DMS 273 (cell line): ENCODE data around the gene GZMA.

Experiments used
- DNase-seq: peaks from one replicate; lab custom pipeline; 2025; ENCODE audit not compliant: unreplicated experiment; lab: John Stamatoyannopoulos, UW

The GZMA gene

DNA sequence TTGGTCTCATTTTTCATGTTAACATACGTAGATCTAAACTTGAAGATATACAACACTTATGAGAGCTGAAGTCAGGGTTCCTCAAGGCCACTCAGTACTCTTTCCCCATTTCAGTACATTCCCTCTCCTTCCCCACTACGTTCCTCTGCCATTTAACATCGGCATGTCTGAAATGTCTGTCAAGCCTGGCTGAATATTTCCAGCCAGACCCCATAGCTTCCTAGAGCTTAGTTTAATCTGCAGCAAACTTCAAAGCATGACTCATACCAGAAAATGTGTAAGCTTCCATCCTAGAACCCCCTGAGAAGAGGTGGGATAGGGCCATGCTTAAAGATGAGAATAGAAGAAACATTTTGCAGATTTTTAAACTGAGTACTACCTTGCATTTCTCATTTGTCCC lies 6.2 kb downstream of the GZMA start:
- no peak for DNase-seq

DNA sequence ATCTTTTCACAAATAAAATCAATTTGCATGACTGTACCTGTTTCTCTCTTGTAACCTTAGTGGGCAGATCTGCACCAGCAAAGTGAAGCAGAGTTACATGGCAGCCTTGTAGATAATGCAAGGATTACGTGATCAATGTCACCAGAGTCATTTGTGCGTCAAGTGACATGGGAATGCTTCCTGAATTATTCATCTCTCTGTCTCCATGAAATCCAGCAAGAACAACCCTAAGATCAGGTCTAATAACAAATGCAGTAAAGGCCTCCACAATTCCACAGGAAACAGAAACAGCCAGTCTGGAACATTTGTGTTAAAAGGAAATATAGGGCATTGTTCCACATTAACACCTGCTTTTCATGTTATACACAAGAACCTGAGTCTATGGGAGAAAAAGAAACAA lies 7.8 kb downstream of the GZMA start:
- no peak for DNase-seq

DNA sequence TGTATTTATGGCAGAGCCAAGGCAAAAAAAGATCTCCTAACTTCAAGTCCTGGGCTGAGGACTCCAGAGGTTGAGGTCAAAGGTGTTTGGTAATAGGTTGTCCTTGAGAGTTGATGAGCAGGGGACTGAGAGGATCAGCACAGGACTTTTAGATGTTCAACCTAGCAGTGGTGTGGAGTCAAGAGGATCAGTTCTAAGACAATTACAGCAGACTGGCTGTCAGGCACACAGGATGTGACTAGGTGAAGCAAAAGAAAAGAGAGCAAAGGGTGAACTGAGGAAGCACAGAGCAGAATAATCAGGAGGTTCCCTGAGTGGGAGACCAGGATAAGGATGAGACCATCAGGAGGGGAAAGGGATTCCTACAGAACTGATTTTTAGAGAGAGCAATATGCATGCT lies 10.9 kb downstream of the GZMA start:
- no peak for DNase-seq

DNA sequence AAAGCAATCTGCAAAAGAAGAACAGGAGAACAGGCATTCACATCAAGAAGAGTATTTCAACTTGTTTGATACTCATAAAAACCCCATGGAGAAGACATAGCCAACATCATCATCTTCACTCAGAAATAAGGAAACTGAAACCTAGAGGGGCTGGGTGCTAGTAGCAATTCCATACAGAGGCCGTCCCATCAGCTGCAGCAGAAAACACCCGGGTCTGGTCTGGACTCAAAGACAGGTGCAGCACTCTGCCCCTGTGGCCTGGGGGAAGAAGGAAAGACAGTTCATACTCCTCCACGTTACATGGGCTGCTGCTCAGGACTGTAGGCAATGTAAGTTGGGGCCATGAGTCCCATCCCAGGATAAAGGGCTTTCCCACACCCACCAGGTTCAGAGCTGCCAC lies 11.6 kb downstream of the GZMA start:
- no peak for DNase-seq

DNA sequence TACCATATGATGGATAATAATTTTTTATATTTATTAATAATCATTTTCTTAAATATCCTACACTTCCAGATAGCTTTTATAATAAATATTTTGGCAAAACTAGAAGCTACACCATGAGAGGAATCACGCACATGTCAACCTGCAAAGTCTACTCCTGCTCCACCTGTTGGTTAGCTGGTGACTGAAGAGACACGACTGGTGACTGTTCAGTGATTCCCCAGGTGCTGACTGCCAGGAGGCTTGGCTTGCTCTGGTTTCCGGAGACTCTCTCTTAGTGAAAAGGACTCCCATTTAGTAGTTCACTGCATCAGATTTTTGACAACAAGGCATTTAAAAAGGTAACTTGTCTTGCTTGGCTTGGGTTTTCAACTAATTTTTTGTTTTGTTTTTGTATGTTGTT lies 20.9 kb downstream of the GZMA start:
- DNase-seq, result no peak

DNA sequence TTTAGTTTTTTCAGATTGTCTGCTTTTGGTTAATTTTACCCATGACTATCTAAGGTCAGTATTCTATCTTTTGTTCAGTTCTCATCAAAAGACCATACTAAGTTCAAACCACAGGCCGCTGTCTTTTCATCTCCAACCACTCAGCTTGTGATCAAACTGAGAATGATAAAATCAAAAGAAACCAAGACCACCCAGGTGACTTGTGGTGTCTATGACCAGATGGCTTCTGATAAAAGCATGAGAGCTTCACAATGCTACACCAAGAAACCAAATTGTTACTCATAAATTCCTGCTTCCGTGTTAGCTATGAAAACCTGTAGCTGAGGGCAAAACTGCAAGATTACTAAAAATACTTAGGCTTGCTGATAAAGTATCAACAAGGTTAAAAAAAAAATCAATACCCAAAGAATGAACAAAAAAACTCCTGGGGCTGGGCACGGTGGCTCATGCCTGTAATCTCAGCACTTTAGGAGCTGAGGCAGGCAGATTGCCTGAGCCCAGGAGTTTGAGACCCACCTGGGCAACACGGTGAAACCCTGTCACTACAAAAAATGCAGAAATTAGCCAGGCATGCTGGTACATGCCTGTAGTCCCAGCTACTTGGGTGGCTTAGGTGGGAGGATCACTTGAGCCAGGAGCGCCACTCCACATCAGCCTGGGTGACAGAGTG lies 31.7 kb downstream of the GZMA start:
- DNase-seq, result no peak

DNA sequence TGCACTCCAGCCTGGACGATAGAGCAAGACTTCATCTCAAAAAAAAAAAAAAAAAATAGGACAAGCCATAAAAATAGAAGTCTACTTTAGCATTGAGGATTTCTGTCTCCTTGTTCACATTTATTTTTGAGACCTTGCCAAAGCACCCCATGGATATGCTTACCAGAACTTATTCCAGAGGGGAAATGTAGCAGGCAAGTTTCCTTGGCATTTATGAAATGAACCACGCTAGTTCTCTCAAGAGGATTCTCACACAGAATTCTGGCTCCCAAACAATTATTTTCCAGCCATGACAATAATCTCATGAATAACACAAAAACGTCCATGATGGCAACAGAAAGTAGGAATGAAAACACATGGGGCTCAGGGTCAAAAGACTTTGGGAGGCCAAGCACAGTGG lies 34.1 kb downstream of the GZMA start:
- no peak for DNase-seq

DNA sequence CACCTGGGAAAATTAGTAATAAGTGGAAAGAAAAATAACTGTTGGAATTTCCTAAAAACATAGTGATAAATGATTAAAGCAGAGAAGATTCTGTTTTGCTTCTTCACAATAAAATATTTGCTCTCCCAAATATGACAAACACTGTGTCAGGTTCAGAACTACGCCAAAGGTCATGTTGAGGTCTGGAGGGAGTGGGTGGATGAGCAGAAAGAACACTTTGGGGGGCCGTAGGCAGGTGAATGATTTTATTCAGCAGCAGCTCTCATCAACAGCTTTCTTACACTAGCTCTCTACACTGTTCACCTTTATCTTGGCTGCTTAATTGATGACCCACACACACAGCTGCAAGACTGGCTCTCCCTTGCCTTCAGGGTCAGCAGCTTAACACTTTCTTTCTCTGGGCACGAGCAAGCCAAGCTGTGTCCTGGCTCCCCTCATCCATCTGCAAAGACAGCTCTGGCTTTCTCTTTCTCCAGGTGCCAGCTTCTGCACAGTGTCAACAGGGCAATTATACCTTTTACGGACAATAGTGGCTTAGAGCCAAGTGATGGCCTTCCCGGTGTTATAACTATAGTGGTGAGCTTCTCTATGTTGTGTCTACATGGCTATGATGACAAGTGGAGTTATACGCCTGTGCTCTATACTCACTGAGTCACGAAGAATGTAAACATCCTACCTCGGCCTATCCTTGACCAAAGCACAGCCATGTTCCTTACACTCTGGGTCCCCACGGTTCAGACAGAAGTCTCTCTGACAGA lies 38.6 kb downstream of the GZMA start:
- no peak for DNase-seq

DNA sequence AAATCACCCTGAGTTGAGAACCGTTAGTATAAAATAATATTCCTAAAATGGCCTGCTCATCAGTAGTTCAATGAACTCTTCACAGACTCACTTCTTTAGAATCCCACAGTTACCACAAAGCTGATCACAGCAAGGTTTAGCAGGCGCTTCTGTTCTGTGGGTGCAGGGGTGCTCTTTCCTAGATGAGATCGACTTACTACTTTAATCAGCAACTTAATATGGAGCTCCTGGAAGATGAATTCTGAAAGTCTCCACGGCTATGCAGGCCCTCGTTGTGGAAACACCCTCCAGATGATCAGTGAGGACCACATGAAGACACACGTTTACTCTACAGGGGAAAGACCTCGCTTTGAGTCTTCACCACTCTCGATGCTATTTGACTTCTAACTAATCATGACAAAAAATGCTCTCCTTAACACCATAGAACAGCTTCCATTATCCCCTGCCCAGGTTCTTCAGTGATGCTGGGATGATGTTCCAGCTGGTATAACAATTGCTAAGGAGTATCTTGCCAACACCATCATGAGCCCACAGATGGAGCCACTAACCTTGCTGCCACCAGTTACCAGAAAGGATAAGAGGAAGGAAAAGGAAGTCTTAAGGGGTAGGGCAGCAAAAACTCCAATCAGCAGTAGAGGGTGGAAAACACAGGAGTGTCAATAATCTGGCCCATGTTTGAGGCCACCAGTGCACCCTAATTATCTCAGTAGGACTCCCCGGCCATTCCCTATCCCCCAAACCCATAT lies 39.7 kb downstream of the GZMA start:
- DNase-seq, result peak; percentile 9

DNA sequence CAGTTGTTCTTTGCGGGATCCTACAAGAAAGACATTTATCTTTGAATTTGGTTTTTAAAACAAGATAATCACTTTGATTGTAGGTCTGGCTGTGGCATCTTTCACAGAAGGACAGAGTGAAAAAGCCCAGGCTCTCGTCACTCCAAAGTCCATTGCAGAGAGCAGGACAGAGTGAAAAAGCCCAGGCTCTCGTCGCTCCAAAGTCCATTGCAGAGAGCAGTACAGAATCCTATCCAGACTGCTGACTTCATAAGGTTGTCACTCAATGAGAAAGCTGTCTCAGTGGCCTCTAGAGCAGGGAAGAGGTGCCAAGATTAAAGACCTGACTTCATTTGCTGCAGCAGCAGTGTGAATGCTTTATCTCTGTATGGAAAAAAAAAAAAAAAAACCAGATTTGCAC lies 41.2 kb downstream of the GZMA start:
- DNase-seq, result no peak

DNA sequence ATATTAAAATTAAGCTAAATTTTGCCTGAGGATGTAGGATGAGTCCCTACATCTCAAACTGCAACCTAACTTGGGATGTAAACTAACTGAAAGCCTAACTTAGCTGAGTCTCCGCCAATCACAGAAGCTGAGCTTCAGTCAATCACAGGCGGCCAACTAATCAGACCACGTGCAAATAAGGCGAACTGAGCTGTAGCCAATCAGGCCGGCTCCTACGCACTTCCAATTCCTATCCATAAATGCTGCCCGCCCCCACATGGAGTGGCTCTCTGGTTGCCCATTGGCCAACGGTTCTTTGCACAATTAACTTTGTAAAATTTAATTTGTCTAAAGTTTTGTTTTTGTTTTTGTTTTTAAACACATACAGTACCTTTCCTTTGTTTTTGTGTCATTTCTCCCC lies 43.6 kb downstream of the GZMA start:
- DNase-seq, result no peak

DNA sequence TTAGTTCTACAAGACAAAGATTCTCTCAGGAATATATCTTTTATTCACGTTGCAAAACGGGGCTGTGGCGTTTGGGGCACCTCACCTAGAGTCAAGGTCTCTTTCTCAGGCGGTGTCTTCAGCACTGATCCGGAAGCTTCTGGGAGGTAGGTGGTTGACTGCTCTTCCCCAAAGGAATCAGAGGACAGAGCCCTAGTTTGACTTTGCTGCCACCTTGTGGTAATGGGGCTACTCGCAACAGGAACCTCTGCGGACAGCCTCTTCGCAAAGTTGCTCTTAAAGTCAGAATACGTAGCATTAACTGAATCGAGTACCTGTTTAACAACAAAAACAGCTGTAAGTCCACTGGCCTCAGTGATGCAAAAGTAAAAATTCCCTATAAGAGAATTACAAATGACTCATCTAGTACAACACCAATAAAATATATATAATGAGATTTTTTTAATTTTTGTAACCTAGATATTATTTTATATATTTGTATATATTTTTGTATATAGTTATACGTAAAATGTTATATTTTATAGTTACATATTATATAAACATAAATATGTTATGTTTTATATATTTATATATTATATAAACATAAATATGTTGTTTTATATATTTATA lies 44.2 kb downstream of the GZMA start:
- peak; percentile 95 for DNase-seq

DNA sequence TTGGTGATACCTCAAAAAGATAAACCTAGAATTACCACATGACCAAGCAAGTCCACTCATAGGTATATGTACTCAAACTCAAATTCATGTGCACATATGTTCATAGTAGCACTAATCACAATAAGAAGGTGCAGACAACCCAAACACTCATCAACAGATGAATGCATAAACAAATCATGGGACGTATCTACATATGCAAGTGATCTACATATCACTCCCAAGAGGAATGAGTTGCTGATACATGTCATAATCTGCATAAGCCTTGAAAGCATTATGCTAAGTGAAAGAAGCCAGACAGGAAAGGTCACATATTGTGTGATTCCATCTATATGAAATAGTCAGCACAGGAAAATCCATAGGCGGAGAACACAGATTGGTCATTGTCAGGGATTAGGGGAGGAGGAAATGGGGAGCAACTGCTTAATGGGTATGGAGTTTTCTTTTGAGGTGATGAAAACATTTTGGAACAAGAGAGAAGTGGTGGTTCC lies 46.9 kb downstream of the GZMA start:
- DNase-seq, result no peak

DNA sequence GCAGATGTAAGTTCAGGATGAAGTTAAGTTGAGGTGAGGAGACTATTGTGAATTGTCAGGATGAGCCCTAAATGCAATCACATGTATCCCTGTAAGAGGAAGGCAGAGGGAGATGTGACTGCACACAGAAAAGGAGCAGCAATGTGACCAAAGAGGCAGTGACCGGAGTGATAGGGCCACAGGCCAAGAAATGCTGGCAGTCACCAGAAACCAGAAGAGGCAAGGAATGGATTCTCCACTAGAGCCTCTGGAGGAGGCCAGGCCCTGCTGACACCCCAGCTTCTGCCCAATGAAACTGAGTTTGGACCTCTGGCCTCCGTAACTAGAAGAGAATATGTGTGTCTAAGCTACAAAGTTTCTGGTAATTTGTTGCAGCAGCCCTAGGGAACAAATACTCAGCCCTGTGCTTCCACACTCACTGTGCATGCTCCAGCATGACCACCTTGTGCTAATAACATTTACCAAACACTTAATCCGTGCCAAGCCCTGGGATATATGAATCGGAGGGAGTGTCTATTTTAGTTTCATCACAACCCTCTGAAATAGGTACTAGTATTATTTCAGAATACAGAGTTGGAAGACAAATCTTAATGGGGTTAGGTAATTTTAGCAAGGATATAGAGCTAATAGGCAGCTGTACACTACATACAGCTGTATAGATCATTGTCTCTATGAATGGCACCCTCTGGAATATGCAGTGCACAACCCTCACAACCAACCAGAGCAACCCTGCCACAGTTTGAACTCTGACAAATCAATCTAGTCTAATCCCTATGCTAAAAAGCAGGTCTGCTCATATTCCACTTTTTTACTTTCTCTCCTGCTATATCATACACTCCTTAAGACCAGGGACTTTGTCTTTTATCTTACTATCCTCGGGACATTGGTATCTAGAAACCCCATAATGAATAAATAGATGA lies 49.7 kb downstream of the GZMA start:
- no peak for DNase-seq

DNA sequence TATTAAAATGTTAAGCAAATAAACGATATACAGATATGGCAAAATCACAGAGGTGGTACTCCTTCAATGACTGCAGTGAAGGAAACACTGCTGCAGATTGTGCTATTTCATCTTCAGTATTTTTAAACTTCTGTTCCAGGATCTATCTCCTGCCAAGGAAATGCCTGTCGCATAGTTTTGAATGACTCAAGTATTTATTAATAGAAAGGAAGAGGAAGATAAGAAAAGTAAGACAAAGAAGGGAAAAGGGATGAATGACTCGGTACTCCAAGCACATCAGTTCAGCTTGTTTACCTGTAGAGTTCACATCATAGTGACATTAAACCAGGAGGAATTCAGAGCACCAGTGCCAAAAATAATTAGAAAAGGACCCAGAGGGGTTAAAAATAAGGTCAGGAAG lies 52.4 kb downstream of the GZMA start:
- no peak for DNase-seq
